ENCODE data around the gene PNPO.

DNA sequence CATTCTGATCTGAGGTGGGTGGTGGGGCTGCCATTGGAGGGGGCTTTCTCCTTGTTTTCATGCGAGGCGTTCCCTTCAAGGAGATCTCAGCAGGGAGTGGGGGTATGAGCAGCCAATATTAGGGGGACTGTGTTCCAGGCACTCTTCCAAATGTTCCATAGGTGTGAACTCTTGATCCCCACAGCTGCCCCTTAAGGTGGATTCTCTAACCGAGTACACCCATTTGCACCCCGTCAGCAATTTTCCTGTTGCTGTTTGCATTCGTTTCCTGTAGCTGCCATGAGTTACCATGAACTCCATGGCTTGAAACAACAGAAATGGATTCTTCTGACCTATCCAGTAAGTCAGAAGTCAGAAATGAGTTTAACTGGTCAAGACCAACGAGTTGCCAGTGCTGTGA, 20.0 kb downstream of the PNPO start:
- TF ChIP-seq CTCF (IDR thresholded peaks at IDR 0.05; ENCODE audit: low read depth, low read length) = no peak
- TF ChIP-seq EZH2phosphoT487 (IDR thresholded peaks at IDR 0.05; ENCODE audit: low read depth) = no peak
